ENCODE measurements around the gene AGBL2. TPM values are rescaled to one million over a fixed set of nuclear protein-coding genes. Genes with fewer than 3 reads are reported as not detected.
"Not testable (repeated sequence)": the region's sequence is repeated elsewhere in the genome, so short reads cannot be mapped to it uniquely, and the experiment has no call there.

AGBL2 gene
- total RNA-seq, 4 donors from 2014 or later = 1.7 to 1.9 TPM; not detected in 2

- DNase-seq (ENCODE audit: low spot score) = no peak
- TF ChIP-seq CTCF (IDR thresholded peaks at IDR 0.05) = no peak
- ATAC-seq (ENCODE audit: low FRiP score) = no peak
Observed at GRCh38 chr11:47651818-47652469, 63.2 kb downstream of the AGBL2 start.

GRCh38 chr11:47649276-47649675 is 65.9 kb downstream of the AGBL2 start:
- TF ChIP-seq CTCF (IDR thresholded peaks at IDR 0.05) = no peak
- ATAC-seq (ENCODE audit: low FRiP score) (no peak), DNase-seq (ENCODE audit: low spot score) (no peak)

- ATAC-seq (ENCODE audit: low FRiP score) (no peak), DNase-seq (ENCODE audit: low spot score) (no peak)
- no peak for TF ChIP-seq CTCF (IDR thresholded peaks at IDR 0.05)
Observed at GRCh38 chr11:47646019-47646418, 69.2 kb downstream of the AGBL2 start.

GRCh38 chr11:47645500-47645899 is 69.7 kb downstream of the AGBL2 start:
- no peak for TF ChIP-seq CTCF (IDR thresholded peaks at IDR 0.05)
- ATAC-seq (ENCODE audit: low FRiP score) = no peak
- no peak for DNase-seq (ENCODE audit: low spot score)

- TF ChIP-seq CTCF (IDR thresholded peaks at IDR 0.05) = no peak
- ATAC-seq (ENCODE audit: low FRiP score) (peak; percentile 98), DNase-seq (ENCODE audit: low spot score) (peak; percentile 82)
Observed at GRCh38 chr11:47642099-47642855, 72.9 kb downstream of the AGBL2 start, which contains the start of gene MTCH2. Gene MTCH2 (minus strand): TSS chr11:47642559. CDS start chr11:47642465, 94 bp downstream.

GRCh38 chr11:47641600-47642098 is 73.5 kb downstream of the AGBL2 start:
- DNase-seq (ENCODE audit: low spot score) (no peak), ATAC-seq (ENCODE audit: low FRiP score) (no peak)
- no peak for TF ChIP-seq CTCF (IDR thresholded peaks at IDR 0.05)

GRCh38 chr11:47640506-47640905 is 74.7 kb downstream of the AGBL2 start:
- not testable (repeated sequence) for ATAC-seq (ENCODE audit: low FRiP score); DNase-seq (ENCODE audit: low spot score)

GRCh38 chr11:47636331-47636730 is 78.8 kb downstream of the AGBL2 start:
- not testable (repeated sequence) for ATAC-seq (ENCODE audit: low FRiP score); DNase-seq (ENCODE audit: low spot score)

Measured in omental fat pad (tissue), 4 donors.